ENCODE measurements around the gene AFAP1L1. TPM values are rescaled to one million over a fixed set of nuclear protein-coding genes. Genes with fewer than 3 reads are reported as not detected.

AFAP1L1 gene
- total RNA-seq, 1 donor from 2014 or later = 0.36 TPM

DNA sequence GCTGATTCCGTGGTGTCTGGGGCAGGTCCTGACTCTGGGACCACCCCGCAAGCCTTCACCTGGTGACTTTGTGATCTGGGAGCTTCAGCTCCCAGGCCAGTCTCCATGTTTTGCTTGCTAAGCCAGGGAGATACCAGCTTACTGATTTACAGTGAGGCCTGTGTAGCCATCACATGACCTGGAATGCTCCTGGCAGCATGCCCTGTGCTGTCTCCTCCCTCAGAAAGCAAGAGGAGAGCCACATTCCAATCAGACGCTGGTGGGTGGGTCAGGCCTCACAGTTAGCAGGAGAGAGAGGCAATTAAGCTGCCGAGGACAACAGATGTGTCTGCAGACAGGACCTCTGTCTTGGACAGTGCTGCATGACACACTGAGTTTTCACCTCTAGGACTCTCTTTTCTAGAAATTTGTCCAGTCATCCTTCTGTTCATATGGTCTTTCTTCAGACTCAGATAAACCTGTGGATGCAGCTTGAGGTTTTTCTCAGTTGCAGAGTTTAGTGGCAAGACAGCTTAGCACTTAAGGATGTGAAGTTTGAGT lies 49.2 kb downstream of the AFAP1L1 start:
- Mint-ChIP-seq H3K4me1 (peaks cover 12% of the 10 kb centered on the region), H3K36me3 (no peaks in the 10 kb centered on the region), H3K4me3 (no peak overlapping the region), H3K9me3 (no peaks in the 10 kb centered on the region), H3K27me3 (ENCODE audit: insufficient read depth, low read depth) (peaks cover 2% of the 10 kb centered on the region), H3K27ac (no peak overlapping the region)
- no peaks in the 10 kb centered on the region for H3K27me3 ChIP-seq
- peak overlapping the region; percentile 13 for H2AFZ ChIP-seq (replicated peaks)
- H3K79me2 ChIP-seq (ENCODE audit: low read depth) = no peaks in the 10 kb centered on the region
- H3K9me3 ChIP-seq (ENCODE audit: low read depth) = no peaks in the 10 kb centered on the region
- H3K36me3 ChIP-seq = no peaks in the 10 kb centered on the region
- peak overlapping the region; percentile 11 for H3K4me2 ChIP-seq
- DNase-seq (ENCODE audit: low spot score) = peak; percentile 51
- no peak overlapping the region for H3K27ac ChIP-seq
- H3K4me1 ChIP-seq = no peaks in the 10 kb centered on the region
- H4K20me1 ChIP-seq (ENCODE audit: low read depth) = no peaks in the 10 kb centered on the region
- no peak overlapping the region for H3K4me3 ChIP-seq
- H3K9ac ChIP-seq = no peak overlapping the region
- no peaks in the 10 kb centered on the region for H3F3A ChIP-seq (ENCODE audit: low read depth)
- TF ChIP-seq, protein P1, sequence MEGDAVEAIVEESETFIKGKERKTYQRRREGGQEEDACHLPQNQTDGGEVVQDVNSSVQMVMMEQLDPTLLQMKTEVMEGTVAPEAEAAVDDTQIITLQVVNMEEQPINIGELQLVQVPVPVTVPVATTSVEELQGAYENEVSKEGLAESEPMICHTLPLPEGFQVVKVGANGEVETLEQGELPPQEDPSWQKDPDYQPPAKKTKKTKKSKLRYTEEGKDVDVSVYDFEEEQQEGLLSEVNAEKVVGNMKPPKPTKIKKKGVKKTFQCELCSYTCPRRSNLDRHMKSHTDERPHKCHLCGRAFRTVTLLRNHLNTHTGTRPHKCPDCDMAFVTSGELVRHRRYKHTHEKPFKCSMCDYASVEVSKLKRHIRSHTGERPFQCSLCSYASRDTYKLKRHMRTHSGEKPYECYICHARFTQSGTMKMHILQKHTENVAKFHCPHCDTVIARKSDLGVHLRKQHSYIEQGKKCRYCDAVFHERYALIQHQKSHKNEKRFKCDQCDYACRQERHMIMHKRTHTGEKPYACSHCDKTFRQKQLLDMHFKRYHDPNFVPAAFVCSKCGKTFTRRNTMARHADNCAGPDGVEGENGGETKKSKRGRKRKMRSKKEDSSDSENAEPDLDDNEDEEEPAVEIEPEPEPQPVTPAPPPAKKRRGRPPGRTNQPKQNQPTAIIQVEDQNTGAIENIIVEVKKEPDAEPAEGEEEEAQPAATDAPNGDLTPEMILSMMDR (IDR thresholded peaks at IDR 0.05) = no peak
- no peak for TF ChIP-seq EZH2 (IDR thresholded peaks at IDR 0.05)
- TF ChIP-seq EZH2phosphoT487 (IDR thresholded peaks at IDR 0.05) = no peak

DNA sequence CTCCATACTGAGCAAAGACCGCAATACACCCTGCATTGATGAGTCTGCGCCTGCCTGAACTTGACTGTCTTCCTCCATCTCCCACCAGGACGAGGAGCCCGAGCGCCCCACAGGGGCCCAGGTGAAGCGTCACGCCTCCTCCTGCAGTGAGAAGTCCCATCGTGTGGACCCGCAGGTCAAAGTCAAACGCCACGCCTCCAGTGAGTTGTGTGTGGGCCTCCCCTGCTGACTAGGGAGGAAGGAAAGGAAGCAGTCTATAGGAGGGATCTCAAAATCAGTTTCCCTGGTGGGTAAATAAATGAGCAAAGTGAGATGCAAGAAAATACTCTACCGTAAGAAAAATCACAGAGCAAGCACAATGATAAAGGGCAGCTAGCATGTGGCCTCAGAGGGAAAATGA lies 50.9 kb downstream of the AFAP1L1 start:
- Histone ChIP-seq H3K79me2 (ENCODE audit: low read depth) (no peaks in the 10 kb centered on the region), H3K9me3 (ENCODE audit: low read depth) (no peaks in the 10 kb centered on the region), H3K27me3 (no peaks in the 10 kb centered on the region), H3K4me3 (no peak overlapping the region), H4K20me1 (ENCODE audit: low read depth) (no peaks in the 10 kb centered on the region), H3K9ac (no peak overlapping the region), H3F3A (ENCODE audit: low read depth) (no peaks in the 10 kb centered on the region), H3K27ac (no peak overlapping the region), H3K4me2 (no peak overlapping the region), H3K36me3 (no peaks in the 10 kb centered on the region), H3K4me1 (no peaks in the 10 kb centered on the region), H2AFZ (replicated peaks) (no peak overlapping the region)
- DNase-seq (ENCODE audit: low spot score) = no peak
- Mint-ChIP-seq H3K9me3 (no peaks in the 10 kb centered on the region), H3K4me3 (peak overlapping the region; percentile 57), H3K36me3 (no peaks in the 10 kb centered on the region), H3K27ac (no peak overlapping the region), H3K27me3 (ENCODE audit: insufficient read depth, low read depth) (peaks cover 2% of the 10 kb centered on the region), H3K4me1 (peaks cover 8% of the 10 kb centered on the region)
- TF ChIP-seq EZH2phosphoT487 (IDR thresholded peaks at IDR 0.05) = no peak
- TF ChIP-seq, protein P1 (IDR thresholded peaks at IDR 0.05) = no peak
- no peak for TF ChIP-seq EZH2 (IDR thresholded peaks at IDR 0.05)

DNA sequence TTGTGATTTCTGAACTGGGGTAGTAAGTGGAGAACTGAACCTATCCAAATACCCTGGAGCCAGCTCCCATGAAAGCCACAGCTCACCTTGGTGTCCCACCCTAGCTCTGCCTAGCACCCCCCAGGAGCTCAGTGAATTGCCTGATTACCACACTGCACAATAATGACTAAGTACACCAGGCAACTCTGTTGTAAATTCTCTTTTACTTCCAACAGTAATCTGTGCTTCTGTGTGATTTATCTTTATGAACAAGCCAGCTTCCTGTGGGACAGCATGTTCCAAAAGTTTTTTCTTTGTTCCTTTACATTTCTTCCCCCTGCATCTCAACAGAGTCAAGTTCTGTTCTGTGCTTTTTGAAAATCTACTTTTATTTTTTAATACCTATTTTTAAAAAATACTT lies 51.6 kb downstream of the AFAP1L1 start:
- no peaks in the 10 kb centered on the region for H4K20me1 ChIP-seq (ENCODE audit: low read depth)
- H3K79me2 ChIP-seq (ENCODE audit: low read depth) = no peaks in the 10 kb centered on the region
- H3F3A ChIP-seq (ENCODE audit: low read depth) = no peaks in the 10 kb centered on the region
- TF ChIP-seq EZH2phosphoT487 (IDR thresholded peaks at IDR 0.05) = no peak
- TF ChIP-seq, protein P1 (IDR thresholded peaks at IDR 0.05) = no peak
- TF ChIP-seq EZH2 (IDR thresholded peaks at IDR 0.05) = no peak
- H3K9me3 ChIP-seq (ENCODE audit: low read depth) = no peaks in the 10 kb centered on the region
- H3K4me2 ChIP-seq = no peak overlapping the region
- H3K27me3 ChIP-seq = no peaks in the 10 kb centered on the region
- DNase-seq (ENCODE audit: low spot score) = no peak
- no peak overlapping the region for H3K4me3 ChIP-seq
- no peaks in the 10 kb centered on the region for H3K36me3 ChIP-seq
- H3K4me1 Mint-ChIP-seq = peaks cover 8% of the 10 kb centered on the region
- H2AFZ ChIP-seq (replicated peaks) = no peak overlapping the region
- peaks cover 2% of the 10 kb centered on the region for H3K27me3 Mint-ChIP-seq (ENCODE audit: insufficient read depth, low read depth)
- H3K4me1 ChIP-seq = no peaks in the 10 kb centered on the region
- H3K9me3 Mint-ChIP-seq = no peaks in the 10 kb centered on the region
- H3K27ac ChIP-seq = no peak overlapping the region
- no peaks in the 10 kb centered on the region for H3K36me3 Mint-ChIP-seq
- H3K4me3 Mint-ChIP-seq = no peak overlapping the region
- H3K9ac ChIP-seq = no peak overlapping the region
- no peak overlapping the region for H3K27ac Mint-ChIP-seq

All from neural progenitor cell (in vitro differentiated cells).